HG03045 (cell line): ENCODE results near the gene EGFL7.

ENCODE experiments used
- ATAC-seq: cut with Tn5 transposase; IDR thresholded peaks from one replicate; pipeline ENCODE4 v1.9.1; 2021; ENCODE audit warnings: mild to moderate bottlenecking, moderate library complexity; ENCODE audit not compliant: unreplicated experiment

The EGFL7 gene

DNA sequence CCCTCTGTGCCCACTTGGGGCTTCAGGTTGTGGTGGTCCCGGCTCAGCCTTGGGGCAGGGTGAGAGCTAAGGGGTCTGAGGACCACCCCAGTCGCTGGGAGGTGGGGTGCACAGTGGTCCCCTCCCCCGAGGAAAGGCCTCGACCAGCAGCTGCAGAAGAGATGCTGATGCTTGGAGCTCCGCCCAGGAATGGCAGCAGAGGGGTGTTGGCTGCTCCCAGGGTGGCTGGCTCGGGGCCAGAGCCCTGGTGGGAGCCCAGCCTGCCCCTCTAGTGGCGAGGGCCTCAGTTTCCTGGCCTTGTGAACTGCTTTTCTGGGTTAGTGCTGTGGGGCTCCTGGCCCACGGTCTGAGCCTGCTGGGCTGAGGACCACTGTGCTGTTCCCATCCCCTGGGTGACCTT is 50.8 kb downstream of the EGFL7 start:
- ATAC-seq, result no peak

DNA sequence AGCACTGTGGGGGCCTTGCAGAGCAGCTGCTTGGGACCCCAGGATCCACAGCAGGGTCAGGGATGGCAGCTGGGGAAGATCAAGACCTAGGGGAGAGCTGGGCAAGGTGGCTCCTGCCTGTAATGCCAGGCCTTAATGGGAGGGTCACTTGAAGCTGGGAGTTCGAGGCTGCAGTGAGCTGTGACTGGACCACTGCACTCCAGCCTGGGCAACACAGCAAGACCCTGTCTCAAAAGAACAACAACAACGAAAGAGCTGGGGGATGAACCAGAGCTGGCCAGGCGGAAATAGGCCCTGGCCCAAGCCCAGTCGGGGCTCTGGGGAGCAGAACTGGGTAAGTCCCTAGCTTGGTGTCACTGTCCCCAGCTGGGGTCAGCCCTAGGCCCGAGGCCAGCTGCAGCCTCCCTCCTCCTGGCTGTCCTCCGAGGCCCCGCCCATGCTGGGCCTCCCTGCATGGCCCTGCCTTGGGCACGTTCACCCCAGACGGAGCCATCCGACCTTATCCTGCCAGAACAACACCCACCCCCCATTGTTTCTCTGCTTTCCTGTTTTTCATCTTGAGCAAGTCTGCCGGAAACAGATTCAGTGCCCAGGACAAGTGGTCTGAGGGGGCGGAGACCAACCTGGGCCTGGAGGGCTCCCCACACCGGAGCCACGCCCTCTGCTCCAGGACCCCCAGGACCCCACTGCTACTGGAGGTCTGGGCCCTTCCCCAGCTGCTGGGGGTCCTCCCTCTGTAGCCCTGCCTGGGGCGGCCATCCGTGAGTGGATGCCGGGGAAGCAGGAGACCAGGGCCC is 51.6 kb downstream of the EGFL7 start:
- no peak for ATAC-seq

DNA sequence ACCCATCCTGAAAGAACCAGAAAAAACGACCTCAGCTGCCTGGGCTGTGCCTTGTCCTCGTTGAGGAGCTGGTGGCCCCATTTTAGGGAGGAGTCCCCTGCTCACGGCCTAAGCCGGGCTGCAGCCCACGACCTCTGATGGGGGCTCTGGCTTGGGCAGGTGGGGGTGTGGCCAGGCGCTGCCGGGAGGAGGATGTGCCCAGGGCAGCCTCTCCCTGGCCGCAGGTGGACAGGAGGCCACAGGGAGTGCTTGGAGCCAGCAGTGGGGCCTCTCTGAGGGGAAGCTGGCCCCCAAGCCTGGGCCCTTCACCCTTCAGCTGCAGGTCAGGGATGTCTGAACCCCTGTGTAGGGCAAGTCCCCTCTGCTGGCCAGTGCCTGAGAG is 52.2 kb downstream of the EGFL7 start:
- ATAC-seq, result no peak

DNA sequence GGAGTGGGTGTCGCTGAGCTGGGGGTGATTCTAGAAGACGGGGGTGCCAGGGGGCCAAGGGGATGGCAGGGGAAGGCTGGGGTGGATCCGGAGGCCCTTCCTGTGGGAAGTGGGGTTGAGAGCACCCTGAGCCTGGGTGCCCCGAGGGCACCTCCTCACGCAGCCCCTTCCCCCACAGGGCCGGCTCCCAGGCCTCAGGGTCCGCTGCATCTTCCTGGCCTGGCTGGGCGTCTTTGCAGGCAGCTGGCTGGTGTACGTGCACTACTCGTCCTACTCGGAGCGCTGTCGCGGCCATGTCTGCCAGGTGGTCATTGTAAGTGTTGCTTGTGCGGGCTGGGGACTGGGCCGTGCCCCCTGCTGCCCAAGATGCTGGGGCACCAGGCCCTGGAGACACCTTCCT is 54.7 kb downstream of the EGFL7 start:
- ATAC-seq, result no peak

DNA sequence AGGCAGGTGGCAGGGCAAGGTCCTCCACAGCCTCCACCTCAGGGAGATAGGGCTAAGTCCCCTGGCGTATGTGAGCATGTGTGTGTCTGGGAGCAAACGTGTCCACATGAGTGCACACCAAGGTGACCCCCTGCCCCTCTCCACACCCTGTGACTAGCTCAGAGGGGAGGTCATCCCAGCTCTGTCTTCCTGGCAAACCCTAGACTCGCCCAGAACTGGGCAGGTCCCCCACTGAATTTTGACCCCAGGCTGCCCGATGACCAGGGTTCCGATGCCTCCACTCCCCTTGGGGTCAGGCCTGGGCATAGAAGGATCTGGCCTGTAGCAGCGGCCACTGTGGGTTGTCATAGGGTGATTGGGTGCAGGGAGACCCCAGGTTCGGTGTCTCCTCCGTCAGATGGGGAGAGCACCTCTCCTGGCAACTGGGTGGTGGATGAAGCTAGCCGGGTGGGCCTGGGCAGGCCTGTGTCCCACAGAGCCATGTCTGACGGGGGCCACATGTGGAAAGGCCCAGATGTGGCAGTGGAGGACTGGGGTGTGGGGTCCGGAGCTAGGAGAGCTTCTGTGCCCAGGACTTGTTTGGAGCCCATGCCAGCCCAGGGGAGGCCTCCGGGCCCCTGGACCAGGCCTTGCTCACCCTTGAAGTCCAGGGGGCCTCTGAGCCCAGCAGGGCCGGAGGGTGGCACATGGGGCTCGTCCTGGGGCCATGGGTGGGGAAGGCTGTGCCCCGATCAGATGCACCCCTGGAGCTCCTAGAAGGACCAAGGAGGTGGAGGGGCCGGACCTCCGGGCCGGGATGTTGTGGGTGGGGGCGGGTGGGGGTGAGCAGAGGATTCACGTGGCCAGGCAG is 55.9 kb downstream of the EGFL7 start:
- no peak for ATAC-seq

DNA sequence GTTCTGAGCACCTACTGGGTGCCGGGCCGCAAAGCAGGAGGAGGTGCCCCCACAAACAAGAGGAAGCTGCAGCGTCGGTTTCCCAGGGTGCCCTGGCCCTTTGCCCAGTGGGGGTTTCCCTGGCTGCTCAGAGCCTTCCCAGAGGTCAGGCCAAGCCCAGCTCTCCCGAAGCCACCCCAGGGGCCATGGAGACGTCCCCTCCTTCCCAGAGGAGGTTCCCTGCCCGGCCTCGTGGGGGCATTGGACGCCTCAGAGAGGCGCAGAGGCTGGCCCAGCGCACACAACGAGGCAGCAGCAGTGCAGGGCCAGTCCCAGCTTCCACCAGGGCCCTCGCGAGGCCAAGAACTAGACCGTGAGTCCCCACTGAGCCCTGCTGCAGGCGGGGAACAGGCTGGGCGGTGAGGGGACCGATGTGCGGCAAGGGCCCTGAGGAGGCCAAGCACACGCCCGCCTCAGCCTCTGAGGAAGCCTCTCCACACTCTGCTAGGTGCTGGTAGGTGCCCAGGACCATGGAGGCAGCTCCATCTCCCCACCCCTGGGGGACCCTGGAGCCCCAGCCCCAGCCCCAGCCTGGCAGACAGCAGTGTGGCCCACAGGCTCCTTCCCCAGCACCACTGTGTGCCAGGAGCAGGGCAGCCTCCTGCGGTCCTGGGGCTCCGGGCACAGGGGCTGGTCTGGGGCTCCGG is 56.6 kb downstream of the EGFL7 start:
- ATAC-seq, result no peak

DNA sequence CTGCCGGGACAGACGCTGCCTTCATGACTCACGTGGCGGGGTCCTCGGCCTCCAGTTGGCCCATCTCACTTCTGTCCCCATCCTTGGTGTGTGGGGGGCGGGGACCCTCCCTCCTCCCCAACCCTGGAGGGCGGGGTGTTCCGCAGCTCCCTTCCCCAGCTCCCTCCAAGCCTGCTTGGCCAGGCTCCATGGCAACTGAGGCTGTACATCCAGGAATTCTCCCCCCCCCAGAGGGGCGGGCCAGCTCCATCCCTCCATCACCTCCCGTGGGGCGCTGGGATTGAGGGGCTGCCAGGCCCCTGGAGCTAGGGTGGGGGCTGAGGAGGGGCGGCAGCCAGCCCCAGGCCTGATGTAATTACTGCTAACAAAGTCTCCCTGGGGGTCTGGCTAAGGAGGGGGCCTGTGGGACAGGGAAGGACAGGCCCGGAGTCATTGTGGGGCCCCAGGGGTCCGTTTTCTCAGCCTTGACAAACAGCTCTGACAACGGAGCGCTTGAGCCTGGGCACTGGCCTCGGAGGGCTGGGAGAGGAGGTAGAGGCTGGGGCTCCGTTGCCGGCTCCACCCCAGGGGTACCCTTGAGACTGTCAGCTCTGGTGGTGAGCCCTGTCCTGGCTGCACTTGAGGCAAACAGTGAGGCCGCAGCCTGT is 57.7 kb downstream of the EGFL7 start:
- no peak for ATAC-seq

DNA sequence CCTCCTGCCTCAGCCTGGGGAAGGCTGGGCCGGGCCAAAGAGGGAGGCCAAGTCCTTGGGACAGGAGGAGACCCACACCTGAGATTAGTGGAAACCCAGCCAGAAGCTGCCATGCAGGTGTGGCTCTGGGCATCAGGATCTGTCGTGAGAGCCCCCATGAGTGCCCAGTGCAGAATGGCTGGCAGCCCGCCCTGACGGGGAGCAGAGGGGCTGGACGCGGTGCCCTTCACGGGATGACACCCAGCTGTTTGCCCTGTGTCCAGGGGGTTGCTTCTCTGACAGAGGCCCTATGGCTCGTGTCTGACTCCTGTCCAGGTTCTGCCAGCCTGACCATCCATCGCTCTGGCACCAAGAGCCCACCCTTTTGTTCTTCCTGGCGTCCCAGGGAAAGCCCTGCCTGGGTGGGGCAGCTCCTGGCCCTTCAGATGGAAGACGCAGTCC is 58.2 kb downstream of the EGFL7 start:
- no peak for ATAC-seq

DNA sequence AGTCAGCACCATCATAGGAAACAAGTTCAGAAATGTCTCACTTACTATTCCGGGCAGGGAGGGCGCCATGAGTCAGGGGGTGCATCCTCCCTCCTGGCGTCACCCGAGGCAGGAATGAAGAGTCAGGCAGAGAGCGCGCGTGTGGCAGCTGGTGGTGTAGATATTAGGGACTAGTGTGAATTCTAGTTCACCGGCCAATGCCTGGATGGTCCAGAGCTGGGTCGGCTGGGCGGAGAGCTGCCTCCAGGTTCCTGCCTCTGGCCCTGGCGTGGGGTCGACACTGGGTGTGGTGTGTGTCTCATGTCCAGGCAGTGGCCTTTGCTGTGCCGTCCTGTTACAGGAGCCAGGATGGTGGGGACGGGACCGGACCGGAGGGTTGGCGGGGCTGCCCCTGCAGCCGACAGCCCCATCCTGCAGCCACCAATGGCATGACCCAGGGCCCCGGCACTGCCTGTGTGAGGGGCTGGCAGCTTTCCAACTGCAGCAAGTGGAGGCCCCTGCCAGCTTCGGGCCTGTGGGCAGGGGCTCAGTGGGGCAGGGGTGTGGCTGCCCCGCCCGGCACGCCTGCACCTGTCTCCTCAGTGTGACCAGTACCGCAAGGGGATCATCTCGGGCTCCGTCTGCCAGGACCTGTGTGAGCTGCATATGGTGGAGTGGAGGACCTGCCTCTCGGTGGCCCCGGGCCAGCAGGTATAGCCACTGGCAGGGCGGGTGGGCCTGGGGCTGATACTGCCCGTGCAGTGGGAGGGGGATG is 58.8 kb downstream of the EGFL7 start:
- no peak for ATAC-seq
